Dendritic cell treated with granulocyte-macrophage colony-stimulating factor and Interleukin-4, amounts not matched to agents 40 ng/mL and 50 ng/mL, for 4 days (primary cell): Measurements from ENCODE around the gene KIF13A.

Experiments
- H3K27ac Mint-ChIP-seq: one replicate; pipeline ENCODE4 v1.8.0; 2022; ENCODE audit warnings: mild to moderate bottlenecking, mixed read lengths
- H3K27me3 Mint-ChIP-seq: one replicate; pipeline ENCODE4 v1.8.0; 2022; ENCODE audit warnings: mild to moderate bottlenecking, mixed read lengths
- H3K36me3 Mint-ChIP-seq: one replicate; pipeline ENCODE4 v1.8.0; 2022; ENCODE audit warnings: low read depth, mixed read lengths
- H3K4me1 Mint-ChIP-seq: one replicate; pipeline ENCODE4 v1.8.0; 2022; ENCODE audit warnings: low read depth, mixed read lengths
- H3K4me3 Mint-ChIP-seq: one replicate; pipeline ENCODE4 v1.8.0; 2022; ENCODE audit warnings: mild to moderate bottlenecking, moderate library complexity, mixed read lengths
- H3K9me3 Mint-ChIP-seq: one replicate; pipeline ENCODE4 v1.8.0; 2022; ENCODE audit warnings: mixed read lengths
- intact Hi-C: fragments of 100-400 bp; cut with micrococcal nuclease; formaldehyde crosslinking; loops from one replicate; pipeline ENCODE4 v1.15.0; 2022

KIF13A gene

DNA sequence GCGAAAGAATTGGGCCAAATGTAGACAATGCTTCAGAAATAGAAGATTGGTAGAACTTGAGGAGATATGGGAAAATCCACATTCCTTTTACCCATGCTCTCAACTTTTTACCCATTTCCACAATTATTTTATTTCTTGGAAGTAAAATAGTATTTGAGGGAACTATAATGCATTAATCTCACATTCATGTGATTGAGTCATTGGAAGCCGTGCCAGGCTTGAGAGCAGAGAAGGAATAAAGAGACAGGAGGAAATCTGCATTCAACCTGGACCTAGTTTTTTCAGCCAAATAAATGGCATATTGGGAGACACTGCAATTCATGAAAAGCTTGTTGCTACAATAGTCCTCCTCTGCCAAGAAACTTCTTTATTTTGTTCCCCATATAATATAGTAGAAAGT, 278.0 kb downstream of the KIF13A start:
- H3K36me3 Mint-ChIP-seq = peaks cover 16% of the 10 kb centered on the region
- intact Hi-C loops = loop anchor here (10.0 kb wide), 1 partner anchor 445 kb away; the partner anchor contains the start of genes KDM1B and TPMT
- H3K9me3 Mint-ChIP-seq = no peaks in the 10 kb centered on the region
- peaks cover 21% of the 10 kb centered on the region for H3K4me1 Mint-ChIP-seq
- H3K27me3 Mint-ChIP-seq = no peaks in the 10 kb centered on the region
- H3K4me3 Mint-ChIP-seq = no peak overlapping the region
- no peak overlapping the region for H3K27ac Mint-ChIP-seq
